Astrocyte (in vitro differentiated cells and primary cell): ENCODE results near the gene CISD3. TPM values are rescaled to one million over a fixed set of nuclear protein-coding genes. Genes with fewer than 3 reads are reported as not detected.

ENCODE experiments used
- DNase-seq: peaks from one replicate; pipeline ENCODE4 v3.0.0-alpha.2; 2010; ENCODE audit warnings: low read depth
- FAIRE-seq: peaks from 2 replicates; lab custom pipeline; 2011; peaks lifted over from hg19 to GRCh38; lab: Jason Lieb, UNC
- H2AFZ ChIP-seq: 2 replicates; pipeline ENCODE4 v1.6.0; 2012; ENCODE audit warnings: low read depth, low read length, inconsistent platforms
- H3K27ac ChIP-seq: 2 replicates; pipeline ENCODE4 v1.5.1; 2011; ENCODE audit warnings: low read depth, low read length, inconsistent platforms
- H3K27me3 ChIP-seq: 2 replicates; pipeline ENCODE4 v1.6.0; 2011; ENCODE audit warnings: low read length, inconsistent platforms; ENCODE audit not compliant: insufficient read depth
- H3K36me3 ChIP-seq: 2 replicates; pipeline ENCODE4 v1.5.1; 2011; ENCODE audit warnings: low read length, inconsistent platforms; ENCODE audit not compliant: insufficient read depth
- H3K4me1 ChIP-seq: 2 replicates; pipeline ENCODE4 v1.5.1; 2011; ENCODE audit warnings: low read length, inconsistent platforms; ENCODE audit not compliant: insufficient read depth
- H3K4me2 ChIP-seq: 2 replicates; pipeline ENCODE4 v1.6.0; 2012; ENCODE audit warnings: low read length, inconsistent platforms
- H3K4me3 ChIP-seq: 2 replicates; pipeline ENCODE4 v1.5.1; 2011; ENCODE audit warnings: low read depth, mild to moderate bottlenecking, low read length, inconsistent platforms; ENCODE audit not compliant: insufficient read depth
- H3K79me2 ChIP-seq: 2 replicates; pipeline ENCODE4 v1.6.0; 2012; ENCODE audit warnings: mild to moderate bottlenecking, low read length, inconsistent platforms; ENCODE audit not compliant: insufficient read depth
- H3K9ac ChIP-seq: 2 replicates; pipeline ENCODE4 v1.6.0; 2012; ENCODE audit warnings: mild to moderate bottlenecking, low read length, inconsistent platforms
- H3K9me3 ChIP-seq: 2 replicates; pipeline ENCODE4 v1.5.1; 2012; ENCODE audit warnings: low read depth, mild to moderate bottlenecking, low read length, inconsistent platforms; ENCODE audit not compliant: insufficient read depth
- H4K20me1 ChIP-seq: 2 replicates; pipeline ENCODE4 v1.6.0; 2012; ENCODE audit warnings: low read length, inconsistent platforms; ENCODE audit not compliant: insufficient read depth
- H3K27ac Mint-ChIP-seq: one replicate; pipeline ENCODE4 v1.8.0; 2021; ENCODE audit warnings: mild to moderate bottlenecking, mixed read lengths; ENCODE audit not compliant: unreplicated experiment
- H3K27me3 Mint-ChIP-seq: one replicate; pipeline ENCODE4 v1.8.0; 2021; ENCODE audit warnings: low read depth, mixed read lengths; ENCODE audit not compliant: unreplicated experiment
- H3K36me3 Mint-ChIP-seq: one replicate; pipeline ENCODE4 v1.8.0; 2021; ENCODE audit warnings: low read depth, mixed read lengths; ENCODE audit not compliant: unreplicated experiment
- H3K4me1 Mint-ChIP-seq: one replicate; pipeline ENCODE4 v1.8.0; 2021; ENCODE audit warnings: low read depth, mixed read lengths; ENCODE audit not compliant: unreplicated experiment
- H3K4me3 Mint-ChIP-seq: one replicate; pipeline ENCODE4 v1.8.0; 2021; ENCODE audit warnings: mild to moderate bottlenecking, moderate library complexity, mixed read lengths; ENCODE audit not compliant: unreplicated experiment
- H3K9me3 Mint-ChIP-seq: one replicate; pipeline ENCODE4 v1.8.0; 2021; ENCODE audit warnings: mild to moderate bottlenecking, mixed read lengths; ENCODE audit not compliant: unreplicated experiment
- EZH2 ChIP-seq: IDR thresholded peaks from 2 replicates; pipeline ENCODE4 v1.6.1; 2012; ENCODE audit warnings: mild to moderate bottlenecking, low read length, inconsistent platforms; ENCODE audit not compliant: insufficient read depth
- total RNA-seq: library from RNA; stranded (reverse); gene quantifications from 2 replicates; pipeline ENCODE4 v1.2.1, GENCODE V29; 2021
- TF ChIP-seq, protein P1 (sequence below): IDR thresholded peaks from 2 replicates; pipeline ENCODE4 v1.5.1; 2011; ENCODE audit warnings: low read depth, mild to moderate bottlenecking, inconsistent platforms, low read length, moderate library complexity; ENCODE audit not compliant: insufficient read depth

CISD3 gene
- total RNA-seq, 1 donor from 2014 or later, result 12.0 TPM

DNA sequence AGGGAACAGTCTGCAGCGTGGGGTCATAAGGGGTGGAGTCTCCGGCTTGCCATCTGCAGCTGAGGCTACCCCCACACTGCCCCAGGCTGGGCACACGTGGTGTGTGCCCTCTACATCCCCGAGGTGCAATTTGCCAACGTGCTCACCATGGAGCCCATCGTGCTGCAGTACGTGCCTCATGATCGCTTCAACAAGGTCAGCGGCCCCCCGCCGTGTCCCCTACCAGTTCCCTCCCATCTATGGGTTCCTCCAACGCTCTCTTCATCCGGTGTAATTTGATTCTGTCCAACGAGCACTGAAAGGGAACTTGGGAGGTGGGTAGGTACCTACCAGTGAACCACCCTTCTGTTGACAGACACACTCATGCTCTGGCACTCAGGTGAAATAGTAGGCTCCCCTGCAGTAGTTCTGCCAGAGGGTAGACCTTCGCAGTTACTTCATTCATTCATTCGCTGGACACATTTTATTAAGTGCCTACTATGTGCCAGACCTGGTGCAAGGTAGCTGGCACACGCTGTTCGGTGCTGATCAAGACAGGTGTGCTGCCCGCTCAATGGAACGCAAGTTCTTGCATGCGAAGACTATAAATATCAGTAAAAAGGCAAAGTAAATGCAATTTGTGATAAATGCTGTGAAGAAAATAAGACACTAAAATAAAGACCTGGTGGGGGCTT, 22.3 kb upstream of the CISD3 start:
- no peak for DNase-seq
- Mint-ChIP-seq H3K9me3 (peaks cover 5% of the 10 kb centered on the region), H3K4me1 (peaks cover 11% of the 10 kb centered on the region), H3K27me3 (peaks cover 15% of the 10 kb centered on the region), H3K4me3 (no peak overlapping the region), H3K27ac (no peak overlapping the region), H3K36me3 (peaks cover 18% of the 10 kb centered on the region)
- no peaks in the 10 kb centered on the region for H3K36me3 ChIP-seq
- H3K4me2 ChIP-seq, result no peak overlapping the region
- no peak overlapping the region for H3K9ac ChIP-seq
- H2AFZ ChIP-seq, result no peak overlapping the region
- peaks cover 5% of the 10 kb centered on the region for H3K27me3 ChIP-seq
- peaks cover 26% of the 10 kb centered on the region for H3K4me1 ChIP-seq
- TF ChIP-seq, protein P1, sequence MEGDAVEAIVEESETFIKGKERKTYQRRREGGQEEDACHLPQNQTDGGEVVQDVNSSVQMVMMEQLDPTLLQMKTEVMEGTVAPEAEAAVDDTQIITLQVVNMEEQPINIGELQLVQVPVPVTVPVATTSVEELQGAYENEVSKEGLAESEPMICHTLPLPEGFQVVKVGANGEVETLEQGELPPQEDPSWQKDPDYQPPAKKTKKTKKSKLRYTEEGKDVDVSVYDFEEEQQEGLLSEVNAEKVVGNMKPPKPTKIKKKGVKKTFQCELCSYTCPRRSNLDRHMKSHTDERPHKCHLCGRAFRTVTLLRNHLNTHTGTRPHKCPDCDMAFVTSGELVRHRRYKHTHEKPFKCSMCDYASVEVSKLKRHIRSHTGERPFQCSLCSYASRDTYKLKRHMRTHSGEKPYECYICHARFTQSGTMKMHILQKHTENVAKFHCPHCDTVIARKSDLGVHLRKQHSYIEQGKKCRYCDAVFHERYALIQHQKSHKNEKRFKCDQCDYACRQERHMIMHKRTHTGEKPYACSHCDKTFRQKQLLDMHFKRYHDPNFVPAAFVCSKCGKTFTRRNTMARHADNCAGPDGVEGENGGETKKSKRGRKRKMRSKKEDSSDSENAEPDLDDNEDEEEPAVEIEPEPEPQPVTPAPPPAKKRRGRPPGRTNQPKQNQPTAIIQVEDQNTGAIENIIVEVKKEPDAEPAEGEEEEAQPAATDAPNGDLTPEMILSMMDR, result no peak
- H3K4me3 ChIP-seq, result no peak overlapping the region
- H3K27ac ChIP-seq, result no peak overlapping the region
- H4K20me1 ChIP-seq, result peaks cover 40% of the 10 kb centered on the region
- no peak for FAIRE-seq
- H3K79me2 ChIP-seq, result peaks cover 14% of the 10 kb centered on the region
- no peaks in the 10 kb centered on the region for H3K9me3 ChIP-seq

DNA sequence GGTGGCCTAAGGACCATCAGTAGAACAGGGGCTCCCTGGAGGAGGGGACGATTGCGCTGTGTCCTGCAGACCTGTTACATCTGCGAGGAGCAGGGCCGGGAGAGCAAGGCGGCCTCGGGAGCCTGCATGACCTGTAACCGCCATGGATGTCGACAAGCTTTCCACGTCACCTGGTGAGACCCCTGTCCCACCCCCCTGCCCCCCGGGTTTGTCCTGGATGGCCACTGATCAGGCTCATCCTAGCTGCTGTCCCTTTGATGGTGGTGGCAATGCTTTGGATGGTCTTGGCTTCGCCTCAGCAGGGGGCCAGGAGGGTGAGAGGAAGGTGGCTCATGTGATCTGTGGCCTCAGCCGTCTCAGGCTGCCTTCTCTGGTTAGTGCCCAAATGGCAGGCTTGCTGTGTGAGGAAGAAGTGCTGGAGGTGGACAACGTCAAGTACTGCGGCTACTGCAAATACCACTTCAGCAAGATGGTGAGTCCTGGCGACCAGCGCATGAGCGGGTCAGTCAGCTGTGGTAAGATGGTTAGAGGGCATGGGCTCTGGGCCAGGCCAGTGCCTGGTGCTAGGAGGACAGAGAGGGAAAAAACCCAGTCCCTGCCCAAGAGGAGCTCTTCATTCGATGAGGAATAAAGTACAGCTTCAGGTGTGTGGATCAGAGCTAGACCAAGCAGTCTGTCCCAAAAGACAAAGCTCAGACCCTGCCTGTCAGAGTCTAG, 20.9 kb upstream of the CISD3 start:
- peaks cover 18% of the 10 kb centered on the region for H3K36me3 Mint-ChIP-seq
- Histone ChIP-seq H3K4me1 (peaks cover 16% of the 10 kb centered on the region), H3K9me3 (no peaks in the 10 kb centered on the region), H3K9ac (no peak overlapping the region), H3K4me3 (no peak overlapping the region), H3K36me3 (peaks cover 3% of the 10 kb centered on the region), H3K79me2 (peaks cover 14% of the 10 kb centered on the region), H3K27me3 (peaks cover 2% of the 10 kb centered on the region), H4K20me1 (peaks cover 40% of the 10 kb centered on the region), H3K4me2 (no peak overlapping the region), H2AFZ (no peak overlapping the region), H3K27ac (no peak overlapping the region)
- H3K27me3 Mint-ChIP-seq, result peaks cover 15% of the 10 kb centered on the region
- peaks cover 9% of the 10 kb centered on the region for H3K4me1 Mint-ChIP-seq
- no peak overlapping the region for H3K4me3 Mint-ChIP-seq
- FAIRE-seq, result no peak
- DNase-seq, result no peak
- peaks cover 2% of the 10 kb centered on the region for H3K9me3 Mint-ChIP-seq
- TF ChIP-seq, protein P1, result no peak
- TF ChIP-seq EZH2, result no peak
- no peak overlapping the region for H3K27ac Mint-ChIP-seq
